Measurements from ENCODE around the gene RARB. TPM values are rescaled to one million over a fixed set of nuclear protein-coding genes. Genes with fewer than 3 reads are reported as not detected.

Gene RARB
- total and polyA plus RNA-seq, 9 of the 15 experiments (the other 6 are each of a cell fraction or from before 2014, with no cell fraction given) = 0.15 to 1.3 (median 0.27) TPM

DNA sequence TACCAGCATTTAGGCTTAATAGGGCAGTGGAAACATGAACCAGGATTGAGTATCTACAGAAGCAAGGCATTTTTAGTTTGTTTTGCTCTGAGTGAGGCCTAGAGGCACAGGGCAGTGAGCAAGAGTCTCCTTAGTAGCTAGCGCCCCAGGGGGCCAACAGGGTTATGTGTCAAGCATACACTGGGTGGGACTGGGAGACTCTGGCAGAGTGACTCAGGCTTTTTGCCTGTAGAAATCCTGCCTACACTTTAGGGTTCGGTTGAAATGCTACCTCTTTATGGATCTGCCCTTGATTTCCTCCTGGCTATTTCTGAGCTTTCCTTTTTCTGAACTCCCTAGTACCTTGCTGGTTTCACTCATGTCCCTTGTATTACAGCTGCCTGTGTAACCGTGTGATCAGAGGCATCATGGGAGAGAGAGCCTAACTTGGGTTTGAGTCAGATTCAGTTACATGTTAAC is 164.5 kb downstream of the RARB start (continued):
- TF ChIP-seq, protein P1, sequence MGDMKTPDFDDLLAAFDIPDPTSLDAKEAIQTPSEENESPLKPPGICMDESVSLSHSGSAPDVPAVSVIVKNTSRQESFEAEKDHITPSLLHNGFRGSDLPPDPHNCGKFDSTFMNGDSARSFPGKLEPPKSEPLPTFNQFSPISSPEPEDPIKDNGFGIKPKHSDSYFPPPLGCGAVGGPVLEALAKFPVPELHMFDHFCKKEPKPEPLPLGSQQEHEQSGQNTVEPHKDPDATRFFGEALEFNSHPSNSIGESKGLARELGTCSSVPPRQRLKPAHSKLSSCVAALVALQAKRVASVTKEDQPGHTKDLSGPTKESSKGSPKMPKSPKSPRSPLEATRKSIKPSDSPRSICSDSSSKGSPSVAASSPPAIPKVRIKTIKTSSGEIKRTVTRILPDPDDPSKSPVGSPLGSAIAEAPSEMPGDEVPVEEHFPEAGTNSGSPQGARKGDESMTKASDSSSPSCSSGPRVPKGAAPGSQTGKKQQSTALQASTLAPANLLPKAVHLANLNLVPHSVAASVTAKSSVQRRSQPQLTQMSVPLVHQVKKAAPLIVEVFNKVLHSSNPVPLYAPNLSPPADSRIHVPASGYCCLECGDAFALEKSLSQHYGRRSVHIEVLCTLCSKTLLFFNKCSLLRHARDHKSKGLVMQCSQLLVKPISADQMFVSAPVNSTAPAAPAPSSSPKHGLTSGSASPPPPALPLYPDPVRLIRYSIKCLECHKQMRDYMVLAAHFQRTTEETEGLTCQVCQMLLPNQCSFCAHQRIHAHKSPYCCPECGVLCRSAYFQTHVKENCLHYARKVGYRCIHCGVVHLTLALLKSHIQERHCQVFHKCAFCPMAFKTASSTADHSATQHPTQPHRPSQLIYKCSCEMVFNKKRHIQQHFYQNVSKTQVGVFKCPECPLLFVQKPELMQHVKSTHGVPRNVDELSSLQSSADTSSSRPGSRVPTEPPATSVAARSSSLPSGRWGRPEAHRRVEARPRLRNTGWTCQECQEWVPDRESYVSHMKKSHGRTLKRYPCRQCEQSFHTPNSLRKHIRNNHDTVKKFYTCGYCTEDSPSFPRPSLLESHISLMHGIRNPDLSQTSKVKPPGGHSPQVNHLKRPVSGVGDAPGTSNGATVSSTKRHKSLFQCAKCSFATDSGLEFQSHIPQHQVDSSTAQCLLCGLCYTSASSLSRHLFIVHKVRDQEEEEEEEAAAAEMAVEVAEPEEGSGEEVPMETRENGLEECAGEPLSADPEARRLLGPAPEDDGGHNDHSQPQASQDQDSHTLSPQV (IDR thresholded peaks at IDR 0.05) = peak; percentile 69; the same call in 1 of the 2 replicates
- TF ChIP-seq, protein P2, sequence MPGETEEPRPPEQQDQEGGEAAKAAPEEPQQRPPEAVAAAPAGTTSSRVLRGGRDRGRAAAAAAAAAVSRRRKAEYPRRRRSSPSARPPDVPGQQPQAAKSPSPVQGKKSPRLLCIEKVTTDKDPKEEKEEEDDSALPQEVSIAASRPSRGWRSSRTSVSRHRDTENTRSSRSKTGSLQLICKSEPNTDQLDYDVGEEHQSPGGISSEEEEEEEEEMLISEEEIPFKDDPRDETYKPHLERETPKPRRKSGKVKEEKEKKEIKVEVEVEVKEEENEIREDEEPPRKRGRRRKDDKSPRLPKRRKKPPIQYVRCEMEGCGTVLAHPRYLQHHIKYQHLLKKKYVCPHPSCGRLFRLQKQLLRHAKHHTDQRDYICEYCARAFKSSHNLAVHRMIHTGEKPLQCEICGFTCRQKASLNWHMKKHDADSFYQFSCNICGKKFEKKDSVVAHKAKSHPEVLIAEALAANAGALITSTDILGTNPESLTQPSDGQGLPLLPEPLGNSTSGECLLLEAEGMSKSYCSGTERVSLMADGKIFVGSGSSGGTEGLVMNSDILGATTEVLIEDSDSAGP (CRISPR knock-in tag; IDR thresholded peaks at IDR 0.05) = no peak
- TF ChIP-seq, protein P3, sequence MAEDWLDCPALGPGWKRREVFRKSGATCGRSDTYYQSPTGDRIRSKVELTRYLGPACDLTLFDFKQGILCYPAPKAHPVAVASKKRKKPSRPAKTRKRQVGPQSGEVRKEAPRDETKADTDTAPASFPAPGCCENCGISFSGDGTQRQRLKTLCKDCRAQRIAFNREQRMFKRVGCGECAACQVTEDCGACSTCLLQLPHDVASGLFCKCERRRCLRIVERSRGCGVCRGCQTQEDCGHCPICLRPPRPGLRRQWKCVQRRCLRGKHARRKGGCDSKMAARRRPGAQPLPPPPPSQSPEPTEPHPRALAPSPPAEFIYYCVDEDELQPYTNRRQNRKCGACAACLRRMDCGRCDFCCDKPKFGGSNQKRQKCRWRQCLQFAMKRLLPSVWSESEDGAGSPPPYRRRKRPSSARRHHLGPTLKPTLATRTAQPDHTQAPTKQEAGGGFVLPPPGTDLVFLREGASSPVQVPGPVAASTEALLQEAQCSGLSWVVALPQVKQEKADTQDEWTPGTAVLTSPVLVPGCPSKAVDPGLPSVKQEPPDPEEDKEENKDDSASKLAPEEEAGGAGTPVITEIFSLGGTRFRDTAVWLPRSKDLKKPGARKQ (CRISPR knock-in tag; IDR thresholded peaks at IDR 0.05) = no peak
- TF ChIP-seq MYNN (IDR thresholded peaks at IDR 0.05) (no peak), MYNN (CRISPR knock-in tag; IDR thresholded peaks at IDR 0.05) (no peak), WHSC1 (IDR thresholded peaks at IDR 0.05; ENCODE audit: low read length) (no peak), ZNF174 (CRISPR knock-in tag; IDR thresholded peaks at IDR 0.05) (no peak), ZNF561 (CRISPR knock-in tag; conservative IDR thresholded peaks at IDR 0.05) (no peak), CAMTA2 (CRISPR knock-in tag; conservative IDR thresholded peaks at IDR 0.05) (no peak), C11orf30 (IDR thresholded peaks at IDR 0.05; ENCODE audit: low read depth) (peak; percentile 87), ZNF77 (CRISPR knock-in tag; IDR thresholded peaks at IDR 0.05) (no peak), YY1 (IDR thresholded peaks at IDR 0.05; ENCODE audit: borderline replicate concordance in 1 of 3, control insufficient read depth in 1 of 3, extremely low read depth in 1 of 3, insufficient read depth in 3 of 3, insufficient read length in 1 of 3, insufficient replicate concordance in 2 of 3, low read depth in 1 of 3, low read length in 2 of 3) (peak in 1 of 3 experiments; percentile 51), CREM (IDR thresholded peaks at IDR 0.05; ENCODE audit: low read depth) (0 out of 2 replicates have a peak, but pooled peaks have one; percentile 20), ZNF354B (CRISPR knock-in tag; IDR thresholded peaks at IDR 0.05) (no peak)
- TF ChIP-seq, protein P4, sequence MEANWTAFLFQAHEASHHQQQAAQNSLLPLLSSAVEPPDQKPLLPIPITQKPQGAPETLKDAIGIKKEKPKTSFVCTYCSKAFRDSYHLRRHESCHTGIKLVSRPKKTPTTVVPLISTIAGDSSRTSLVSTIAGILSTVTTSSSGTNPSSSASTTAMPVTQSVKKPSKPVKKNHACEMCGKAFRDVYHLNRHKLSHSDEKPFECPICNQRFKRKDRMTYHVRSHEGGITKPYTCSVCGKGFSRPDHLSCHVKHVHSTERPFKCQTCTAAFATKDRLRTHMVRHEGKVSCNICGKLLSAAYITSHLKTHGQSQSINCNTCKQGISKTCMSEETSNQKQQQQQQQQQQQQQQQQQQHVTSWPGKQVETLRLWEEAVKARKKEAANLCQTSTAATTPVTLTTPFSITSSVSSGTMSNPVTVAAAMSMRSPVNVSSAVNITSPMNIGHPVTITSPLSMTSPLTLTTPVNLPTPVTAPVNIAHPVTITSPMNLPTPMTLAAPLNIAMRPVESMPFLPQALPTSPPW (CRISPR knock-in tag; IDR thresholded peaks at IDR 0.05) = no peak
- TF ChIP-seq, protein P5, sequence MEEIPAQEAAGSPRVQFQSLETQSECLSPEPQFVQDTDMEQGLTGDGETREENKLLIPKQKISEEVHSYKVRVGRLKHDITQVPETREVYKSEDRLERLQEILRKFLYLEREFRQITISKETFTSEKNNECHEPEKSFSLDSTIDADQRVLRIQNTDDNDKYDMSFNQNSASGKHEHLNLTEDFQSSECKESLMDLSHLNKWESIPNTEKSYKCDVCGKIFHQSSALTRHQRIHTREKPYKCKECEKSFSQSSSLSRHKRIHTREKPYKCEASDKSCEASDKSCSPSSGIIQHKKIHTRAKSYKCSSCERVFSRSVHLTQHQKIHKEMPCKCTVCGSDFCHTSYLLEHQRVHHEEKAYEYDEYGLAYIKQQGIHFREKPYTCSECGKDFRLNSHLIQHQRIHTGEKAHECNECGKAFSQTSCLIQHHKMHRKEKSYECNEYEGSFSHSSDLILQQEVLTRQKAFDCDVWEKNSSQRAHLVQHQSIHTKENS (CRISPR knock-in tag; IDR thresholded peaks at IDR 0.05) = no peak

Data from K562 (cell line).